ENCODE data around the gene CDC42BPG. TPM values are rescaled to one million over a fixed set of nuclear protein-coding genes. Genes with fewer than 3 reads are reported as not detected.

The CDC42BPG gene
- total RNA-seq, 1 donor from 2014 or later: 0.35 TPM

- no peak overlapping the region for H3K4me3 Mint-ChIP-seq (ENCODE audit: unreplicated experiment)
- no peaks in the 10 kb centered on the region for H3K36me3 Mint-ChIP-seq (ENCODE audit: low read depth)
- DNase-seq (ENCODE audit: low spot score): peak; percentile 80
- H3K4me1 Mint-ChIP-seq (ENCODE audit: low read depth): no peaks in the 10 kb centered on the region
- no peak for TF ChIP-seq CTCF (IDR thresholded peaks at IDR 0.05)
- H3K9me3 Mint-ChIP-seq (ENCODE audit: low read depth): no peaks in the 10 kb centered on the region
- H3K27me3 Mint-ChIP-seq (ENCODE audit: low read depth): no peaks in the 10 kb centered on the region
- no peak overlapping the region for H3K27ac Mint-ChIP-seq (ENCODE audit: unreplicated experiment)
These were observed 8.6 kb downstream of the CDC42BPG start for GRCh38 chr11:64835616-64836447.

GRCh38 chr11:64834723-64835615, 9.5 kb downstream of the CDC42BPG start:
- no peak for DNase-seq (ENCODE audit: low spot score)
- Mint-ChIP-seq H3K4me3 (ENCODE audit: unreplicated experiment) (no peak overlapping the region), H3K36me3 (ENCODE audit: low read depth) (no peaks in the 10 kb centered on the region), H3K4me1 (ENCODE audit: low read depth) (no peaks in the 10 kb centered on the region), H3K9me3 (ENCODE audit: low read depth) (no peaks in the 10 kb centered on the region), H3K27ac (ENCODE audit: unreplicated experiment) (no peak overlapping the region), H3K27me3 (ENCODE audit: low read depth) (no peaks in the 10 kb centered on the region)
- TF ChIP-seq CTCF (IDR thresholded peaks at IDR 0.05): no peak

GRCh38 chr11:64834031-64834722, 10.3 kb downstream of the CDC42BPG start:
- Mint-ChIP-seq H3K4me1 (ENCODE audit: low read depth) (no peaks in the 10 kb centered on the region), H3K4me3 (ENCODE audit: unreplicated experiment) (no peak overlapping the region), H3K9me3 (ENCODE audit: low read depth) (no peaks in the 10 kb centered on the region), H3K27ac (ENCODE audit: unreplicated experiment) (no peak overlapping the region), H3K27me3 (ENCODE audit: low read depth) (no peaks in the 10 kb centered on the region), H3K36me3 (ENCODE audit: low read depth) (no peaks in the 10 kb centered on the region)
- TF ChIP-seq CTCF (IDR thresholded peaks at IDR 0.05): no peak
- DNase-seq (ENCODE audit: low spot score): no peak

GRCh38 chr11:64833509-64833908, 10.9 kb downstream of the CDC42BPG start:
- no peak for TF ChIP-seq CTCF (IDR thresholded peaks at IDR 0.05)
- H3K4me1 Mint-ChIP-seq (ENCODE audit: low read depth): no peaks in the 10 kb centered on the region
- no peaks in the 10 kb centered on the region for H3K27me3 Mint-ChIP-seq (ENCODE audit: low read depth)
- H3K4me3 Mint-ChIP-seq (ENCODE audit: unreplicated experiment): no peak overlapping the region
- no peaks in the 10 kb centered on the region for H3K9me3 Mint-ChIP-seq (ENCODE audit: low read depth)
- no peak for DNase-seq (ENCODE audit: low spot score)
- H3K27ac Mint-ChIP-seq (ENCODE audit: unreplicated experiment): no peak overlapping the region
- H3K36me3 Mint-ChIP-seq (ENCODE audit: low read depth): no peaks in the 10 kb centered on the region

GRCh38 chr11:64833198-64833502, 11.3 kb downstream of the CDC42BPG start:
- no peak overlapping the region for H3K4me3 Mint-ChIP-seq (ENCODE audit: unreplicated experiment)
- no peak for TF ChIP-seq CTCF (IDR thresholded peaks at IDR 0.05)
- H3K4me1 Mint-ChIP-seq (ENCODE audit: low read depth): no peaks in the 10 kb centered on the region
- no peaks in the 10 kb centered on the region for H3K27me3 Mint-ChIP-seq (ENCODE audit: low read depth)
- H3K36me3 Mint-ChIP-seq (ENCODE audit: low read depth): no peaks in the 10 kb centered on the region
- no peak overlapping the region for H3K27ac Mint-ChIP-seq (ENCODE audit: unreplicated experiment)
- H3K9me3 Mint-ChIP-seq (ENCODE audit: low read depth): no peaks in the 10 kb centered on the region
- DNase-seq (ENCODE audit: low spot score): peak; percentile 93
